SU-DHL-6 (cell line): ENCODE data around the gene GJA10.

ENCODE experiments used
- H2AFZ ChIP-seq: fragments of 200-600 bp; sonication (generic); 2 replicates; pipeline ENCODE4 v1.6.1; 2014; ENCODE audit warnings: low read depth, mild to moderate bottlenecking, moderate library complexity, mixed read lengths, antibody characterized with exemption, low read length; ENCODE audit not compliant: severe bottlenecking
- H3F3A ChIP-seq: fragments of 200-600 bp; shearing (Covaris generic); 2 replicates; pipeline ENCODE4 v1.6.0; 2016; ENCODE audit warnings: antibody characterized with exemption, mild to moderate bottlenecking; ENCODE audit not compliant: insufficient read depth
- H3K27ac ChIP-seq: fragments of 200-600 bp; sonication (generic); 2 replicates; pipeline ENCODE4 v1.5.1; 2016; ENCODE audit warnings: low read depth, mild to moderate bottlenecking, low read length, moderate library complexity, mixed read lengths
- H3K27me3 ChIP-seq: fragments of 200-600 bp; sonication (generic), shearing (Covaris generic); 2 replicates; pipeline ENCODE4 v1.6.0; 2014; ENCODE audit warnings: mild to moderate bottlenecking, low read length
- H3K36me3 ChIP-seq: fragments of 200-600 bp; sonication (generic); 2 replicates; pipeline ENCODE4 v1.6.1; 2014; ENCODE audit warnings: mild to moderate bottlenecking, low read length, mixed read lengths
- H3K4me2 ChIP-seq: fragments of 300-600, 200-600 bp; shearing (Covaris generic), sonication (generic); 2 replicates; pipeline ENCODE4 v1.6.0; 2014; ENCODE audit warnings: low read length, low read depth, mild to moderate bottlenecking; ENCODE audit not compliant: poor library complexity, severe bottlenecking
- H3K4me3 ChIP-seq: fragments of 200-600 bp; sonication (generic); 2 replicates; pipeline ENCODE4 v1.5.1; 2014; ENCODE audit warnings: antibody characterized with exemption, low read length, mild to moderate bottlenecking, mixed read lengths; ENCODE audit not compliant: insufficient read depth, poor library complexity, severe bottlenecking
- H3K79me2 ChIP-seq: fragments of 200-600 bp; sonication (generic); 2 replicates; pipeline ENCODE4 v1.6.1; 2014; ENCODE audit warnings: mild to moderate bottlenecking, low read length, moderate library complexity; ENCODE audit not compliant: insufficient read depth
- H3K9ac ChIP-seq: fragments of 200-600 bp; sonication (generic); 2 replicates; pipeline ENCODE4 v1.7.0; 2014; ENCODE audit warnings: mild to moderate bottlenecking, low read length
- H3K9me2 ChIP-seq: fragments of 200-600 bp; sonication (generic); replicated peaks from 2 replicates; pipeline ENCODE4 v1.6.1; 2014; ENCODE audit warnings: low read length; ENCODE audit not compliant: insufficient read depth
- H3K9me3 ChIP-seq: fragments of 200-600 bp; sonication (generic); 2 replicates; pipeline ENCODE4 v1.6.1; 2014; ENCODE audit warnings: low read length, mixed read lengths; ENCODE audit not compliant: insufficient read depth
- H4K20me1 ChIP-seq: fragments of 200-600 bp; sonication (generic); 2 replicates; pipeline ENCODE4 v1.6.1; 2014; ENCODE audit warnings: low read depth, mild to moderate bottlenecking, antibody characterized with exemption, low read length, moderate library complexity, mixed read lengths
- EZH2phosphoT487 ChIP-seq: fragments of 200-600 bp; sonication (generic), shearing (Covaris generic); conservative IDR thresholded peaks from 2 replicates; pipeline ENCODE4 v1.6.1; 2018; ENCODE audit warnings: mild to moderate bottlenecking, antibody characterized with exemption, low read length, moderate library complexity, mixed read lengths
- TF ChIP-seq, protein P1 (sequence below): fragments of 200-600 bp; sonication (generic); IDR thresholded peaks from one replicate; pipeline ENCODE4 v1.5.1; 2017; ENCODE audit warnings: antibody characterized with exemption, mild to moderate bottlenecking, low read length, moderate library complexity; ENCODE audit not compliant: insufficient read depth, poor library complexity, severe bottlenecking

The GJA10 gene

DNA sequence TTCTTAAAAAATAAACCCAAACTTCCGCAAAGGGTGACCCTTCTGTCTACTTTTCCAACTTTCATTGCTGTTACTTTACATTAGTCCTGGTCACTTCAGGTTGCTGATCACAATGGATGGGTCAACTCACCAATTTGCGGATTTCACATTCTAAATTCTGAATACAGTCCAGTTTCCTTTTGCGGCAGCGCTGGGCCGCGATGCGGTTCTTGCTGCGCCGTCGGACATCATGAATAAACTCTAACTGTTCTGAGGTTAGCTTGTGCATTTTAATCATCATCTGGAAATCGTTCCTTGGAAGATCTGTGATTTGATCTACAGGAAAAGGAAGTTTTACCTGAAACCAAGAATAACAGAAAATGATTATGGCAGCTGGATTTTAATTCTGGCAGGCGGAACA is 43.7 kb downstream of the GJA10 start:
- Histone ChIP-seq H3K79me2 (no peaks in the 10 kb centered on the region), H3K4me2 (no peak overlapping the region), H2AFZ (no peak overlapping the region), H3K4me3 (no peak overlapping the region), H3K9ac (no peak overlapping the region), H3K36me3 (no peaks in the 10 kb centered on the region), H3K27ac (no peak overlapping the region), H3K9me3 (no peaks in the 10 kb centered on the region), H3F3A (no peaks in the 10 kb centered on the region), H3K9me2 (no peaks in the 10 kb centered on the region), H3K27me3 (no peaks in the 10 kb centered on the region), H4K20me1 (no peaks in the 10 kb centered on the region)
- TF ChIP-seq, protein P1, sequence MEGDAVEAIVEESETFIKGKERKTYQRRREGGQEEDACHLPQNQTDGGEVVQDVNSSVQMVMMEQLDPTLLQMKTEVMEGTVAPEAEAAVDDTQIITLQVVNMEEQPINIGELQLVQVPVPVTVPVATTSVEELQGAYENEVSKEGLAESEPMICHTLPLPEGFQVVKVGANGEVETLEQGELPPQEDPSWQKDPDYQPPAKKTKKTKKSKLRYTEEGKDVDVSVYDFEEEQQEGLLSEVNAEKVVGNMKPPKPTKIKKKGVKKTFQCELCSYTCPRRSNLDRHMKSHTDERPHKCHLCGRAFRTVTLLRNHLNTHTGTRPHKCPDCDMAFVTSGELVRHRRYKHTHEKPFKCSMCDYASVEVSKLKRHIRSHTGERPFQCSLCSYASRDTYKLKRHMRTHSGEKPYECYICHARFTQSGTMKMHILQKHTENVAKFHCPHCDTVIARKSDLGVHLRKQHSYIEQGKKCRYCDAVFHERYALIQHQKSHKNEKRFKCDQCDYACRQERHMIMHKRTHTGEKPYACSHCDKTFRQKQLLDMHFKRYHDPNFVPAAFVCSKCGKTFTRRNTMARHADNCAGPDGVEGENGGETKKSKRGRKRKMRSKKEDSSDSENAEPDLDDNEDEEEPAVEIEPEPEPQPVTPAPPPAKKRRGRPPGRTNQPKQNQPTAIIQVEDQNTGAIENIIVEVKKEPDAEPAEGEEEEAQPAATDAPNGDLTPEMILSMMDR: no peak
- no peak for TF ChIP-seq EZH2phosphoT487

DNA sequence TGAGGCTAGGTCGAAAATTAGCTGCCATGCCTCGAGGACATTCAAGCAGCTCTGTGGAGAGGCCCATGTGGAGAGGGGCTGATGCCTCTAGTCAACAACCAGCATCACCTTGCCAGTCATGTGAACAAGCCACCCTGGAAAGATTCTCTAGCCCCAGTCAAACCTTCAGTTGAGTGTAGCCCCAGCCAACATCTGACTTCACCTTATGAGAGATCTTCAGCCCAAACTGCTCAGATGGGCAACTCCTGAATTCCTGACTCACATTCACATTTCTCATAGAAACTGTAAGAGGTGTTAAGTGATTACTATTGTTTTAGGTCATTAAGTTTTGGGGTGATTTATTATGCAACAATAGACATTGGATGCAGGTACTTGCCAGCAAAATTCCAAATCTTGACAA is 44.9 kb downstream of the GJA10 start:
- TF ChIP-seq, protein P1: no peak
- no peak for TF ChIP-seq EZH2phosphoT487
- Histone ChIP-seq H3K27ac (no peak overlapping the region), H3K36me3 (no peaks in the 10 kb centered on the region), H3K4me3 (no peak overlapping the region), H3K4me2 (no peak overlapping the region), H3K79me2 (no peaks in the 10 kb centered on the region), H2AFZ (no peak overlapping the region), H3K9me3 (no peaks in the 10 kb centered on the region), H3K9ac (no peak overlapping the region), H3K27me3 (no peaks in the 10 kb centered on the region), H3F3A (no peaks in the 10 kb centered on the region), H4K20me1 (no peaks in the 10 kb centered on the region), H3K9me2 (no peaks in the 10 kb centered on the region)

DNA sequence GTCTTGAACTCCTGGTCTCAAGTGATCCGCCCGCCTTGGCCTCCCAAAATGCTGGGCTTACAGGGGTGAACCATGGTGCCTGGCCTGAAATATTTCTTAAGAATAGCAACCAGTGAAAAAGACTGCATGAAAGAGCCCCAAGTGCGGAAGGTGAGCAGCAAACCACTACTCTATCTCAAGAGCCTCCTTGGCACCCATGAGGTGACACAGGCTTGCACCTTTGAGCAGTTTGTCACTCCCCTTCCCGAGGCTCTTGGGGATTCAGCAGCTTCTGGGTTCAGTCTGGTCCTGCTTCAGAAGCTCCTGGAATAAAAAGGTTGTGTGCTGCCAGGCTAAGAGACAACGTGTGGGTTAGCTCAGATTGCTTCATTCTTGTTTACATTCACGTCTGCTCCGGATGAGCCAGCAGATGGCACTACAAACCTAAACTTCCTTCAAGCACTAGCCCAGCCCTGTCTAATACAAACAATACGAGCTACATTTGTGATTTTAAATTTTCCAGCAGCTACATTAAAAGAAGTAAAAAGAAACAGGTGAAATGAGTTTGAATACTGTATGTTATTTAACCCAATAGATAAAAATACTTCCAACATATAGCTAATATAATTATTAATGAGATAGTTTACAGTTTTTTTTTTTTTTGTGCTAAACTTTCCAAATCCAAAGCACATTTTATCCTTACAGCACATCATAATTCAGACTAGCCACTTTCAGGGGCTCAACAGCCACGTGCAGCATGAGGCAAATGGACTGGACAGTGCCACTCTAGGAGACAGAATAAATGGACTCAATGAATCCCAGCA is 46.2 kb downstream of the GJA10 start:
- Histone ChIP-seq H3F3A (no peaks in the 10 kb centered on the region), H3K79me2 (no peaks in the 10 kb centered on the region), H3K27me3 (no peaks in the 10 kb centered on the region), H2AFZ (no peak overlapping the region), H3K27ac (no peak overlapping the region), H4K20me1 (no peaks in the 10 kb centered on the region), H3K36me3 (peaks cover 3% of the 10 kb centered on the region; the same call in 1 of the 2 replicates), H3K9me3 (peaks cover 7% of the 10 kb centered on the region; the same call in 1 of the 2 replicates), H3K9ac (no peak overlapping the region), H3K4me2 (no peak overlapping the region), H3K4me3 (no peak overlapping the region), H3K9me2 (no peaks in the 10 kb centered on the region)
- TF ChIP-seq, protein P1: peak; percentile 65
- TF ChIP-seq EZH2phosphoT487: no peak
